ENCODE data around the gene RYK.

RYK gene

GRCh38 chr3:134126153-134126552 is 124.5 kb downstream of the RYK start:
- no peak for DNase-seq (ENCODE audit: low read depth, low spot score)
- Histone ChIP-seq H3K4me1 (ENCODE audit: control insufficient read depth, insufficient read depth, low read length) (no peaks in the 10 kb centered on the region), H3K27ac (ENCODE audit: low read length) (no peak overlapping the region), H3K36me3 (ENCODE audit: control insufficient read depth, insufficient read depth, low read length) (no peaks in the 10 kb centered on the region), H3K4me3 (ENCODE audit: low read length) (no peak overlapping the region), H3K9me3 (ENCODE audit: control insufficient read depth, insufficient read depth, low read length) (no peaks in the 10 kb centered on the region), H3K27me3 (ENCODE audit: control insufficient read depth, insufficient read depth, low read length) (no peaks in the 10 kb centered on the region)
- WGBS (ENCODE audit: insufficient coverage, insufficient read length), result no CpG with 5 or more reads among the region's 1 CpG

GRCh38 chr3:134114726-134115125 is 135.9 kb downstream of the RYK start:
- no peaks in the 10 kb centered on the region for H3K27me3 ChIP-seq (ENCODE audit: control insufficient read depth, insufficient read depth, low read length)
- no peak overlapping the region for H3K4me3 ChIP-seq (ENCODE audit: low read length)
- no peaks in the 10 kb centered on the region for H3K4me1 ChIP-seq (ENCODE audit: control insufficient read depth, insufficient read depth, low read length)
- no peaks in the 10 kb centered on the region for H3K36me3 ChIP-seq (ENCODE audit: control insufficient read depth, insufficient read depth, low read length)
- DNase-seq (ENCODE audit: low read depth, low spot score), result no peak
- H3K27ac ChIP-seq (ENCODE audit: low read length), result no peak overlapping the region
- WGBS (ENCODE audit: insufficient coverage, insufficient read length), result no CpG with 5 or more reads among the region's 2 CpGs
- no peaks in the 10 kb centered on the region for H3K9me3 ChIP-seq (ENCODE audit: control insufficient read depth, insufficient read depth, low read length)

DNA sequence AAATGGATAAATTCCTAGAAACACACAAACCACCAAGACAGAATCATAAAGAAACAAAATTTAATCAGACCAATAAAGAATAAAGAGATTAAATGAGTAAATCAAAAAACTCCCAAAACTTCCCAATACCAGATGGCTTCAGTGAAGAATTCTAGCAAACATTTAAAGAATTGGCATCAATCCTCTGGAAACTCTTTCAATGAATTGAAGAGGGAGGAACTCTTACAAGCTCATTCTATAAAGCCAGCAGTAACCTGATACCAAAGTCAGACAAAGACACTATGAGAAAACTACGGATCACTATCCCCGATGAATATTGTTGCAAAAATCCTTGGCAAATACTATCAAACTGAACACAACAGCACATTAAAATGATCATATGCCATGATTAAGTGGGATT is 139.0 kb downstream of the RYK start:
- H3K27me3 ChIP-seq (ENCODE audit: control insufficient read depth, insufficient read depth, low read length), result no peaks in the 10 kb centered on the region
- no peaks in the 10 kb centered on the region for H3K36me3 ChIP-seq (ENCODE audit: control insufficient read depth, insufficient read depth, low read length)
- no peaks in the 10 kb centered on the region for H3K4me1 ChIP-seq (ENCODE audit: control insufficient read depth, insufficient read depth, low read length)
- no peak for DNase-seq (ENCODE audit: low read depth, low spot score)
- H3K27ac ChIP-seq (ENCODE audit: low read length), result no peak overlapping the region
- no CpG with 5 or more reads among the region's 2 CpGs for WGBS (ENCODE audit: insufficient coverage, insufficient read length)
- H3K9me3 ChIP-seq (ENCODE audit: control insufficient read depth, insufficient read depth, low read length), result no peaks in the 10 kb centered on the region
- H3K4me3 ChIP-seq (ENCODE audit: low read length), result no peak overlapping the region

DNA sequence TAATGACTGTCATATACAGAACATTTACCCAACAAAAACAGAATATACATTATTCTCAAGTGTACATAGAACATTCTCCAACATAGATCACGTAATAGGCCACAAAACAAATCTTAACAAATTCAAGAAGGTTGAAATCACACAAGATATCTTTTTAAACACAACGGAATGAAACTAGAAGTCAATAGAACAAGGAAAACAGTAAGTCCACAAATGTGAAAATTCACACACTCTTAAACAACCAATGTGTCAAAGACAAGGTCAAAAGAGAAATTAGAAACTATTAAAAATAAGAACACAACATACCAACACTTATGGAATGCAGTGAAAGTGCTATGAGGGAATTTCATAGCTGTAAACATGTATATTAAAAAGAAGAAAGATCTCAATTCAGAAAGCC is 139.7 kb downstream of the RYK start:
- DNase-seq (ENCODE audit: low read depth, low spot score), result no peak
- no peak overlapping the region for H3K27ac ChIP-seq (ENCODE audit: low read length)
- no peak overlapping the region for H3K4me3 ChIP-seq (ENCODE audit: low read length)
- no peaks in the 10 kb centered on the region for H3K4me1 ChIP-seq (ENCODE audit: control insufficient read depth, insufficient read depth, low read length)
- no peaks in the 10 kb centered on the region for H3K9me3 ChIP-seq (ENCODE audit: control insufficient read depth, insufficient read depth, low read length)
- no peaks in the 10 kb centered on the region for H3K27me3 ChIP-seq (ENCODE audit: control insufficient read depth, insufficient read depth, low read length)
- WGBS (ENCODE audit: insufficient coverage, insufficient read length), result no CpG with 5 or more reads among the region's 2 CpGs
- H3K36me3 ChIP-seq (ENCODE audit: control insufficient read depth, insufficient read depth, low read length), result no peaks in the 10 kb centered on the region
